Activated naive CD8-positive, alpha-beta T cell treated with anti-CD3 and anti-CD28 coated beads, Interleukin-2, amount 10 ng/mL, durations not matched to agents 7 days and 5 days (primary cell): ENCODE data around the gene CCBE1. TPM values are rescaled to one million over a fixed set of nuclear protein-coding genes. Genes with fewer than 3 reads are reported as not detected.
"Not testable (repeated sequence)": the region's sequence is repeated elsewhere in the genome, so short reads cannot be mapped to it uniquely, and the experiment has no call there.

Experiments
- ATAC-seq: fragments of 150-1000 bp; cut with Tn5 transposase; one replicate; pipeline ENCODE4 v1.10.0; 2021; ENCODE audit warnings: low read depth, moderate library complexity
- POLR2A ChIA-PET: fragments of 350-600 bp; sonication (Branson Sonifier 250); formaldehyde crosslinking; loops from one replicate; lab custom pipeline; 2021; ENCODE audit warnings: antibody characterized with exemption; lab: Charles Lee
- DNase-seq: peaks from one replicate; pipeline ENCODE4 v3.0.0; 2021
- H3K27ac Mint-ChIP-seq: one replicate; pipeline ENCODE4 v1.8.0; 2022; ENCODE audit warnings: mild to moderate bottlenecking, mixed read lengths
- H3K27me3 Mint-ChIP-seq: one replicate; pipeline ENCODE4 v1.8.0; 2022; ENCODE audit warnings: mild to moderate bottlenecking, moderate library complexity, mixed read lengths
- H3K36me3 Mint-ChIP-seq: one replicate; pipeline ENCODE4 v1.8.0; 2021; ENCODE audit warnings: mild to moderate bottlenecking, mixed read lengths
- H3K4me1 Mint-ChIP-seq: one replicate; pipeline ENCODE4 v1.8.0; 2021; ENCODE audit warnings: mixed read lengths
- H3K4me3 Mint-ChIP-seq: one replicate; pipeline ENCODE4 v1.8.0; 2022; ENCODE audit warnings: mild to moderate bottlenecking, moderate library complexity, mixed read lengths
- H3K9me3 Mint-ChIP-seq: one replicate; pipeline ENCODE4 v1.8.0; 2021; ENCODE audit warnings: mixed read lengths
- total RNA-seq, 2 experiments: library from RNA; stranded (reverse); gene quantifications; one replicate each; pipeline ENCODE4 v1.2.3, GENCODE V29; 2021

CCBE1 gene
- total RNA-seq, 2 experiments from 2014 or later: not detected

- no peaks in the 10 kb centered on the region for H3K4me1 Mint-ChIP-seq
- no peak overlapping the region for H3K4me3 Mint-ChIP-seq
- H3K9me3 Mint-ChIP-seq: no peaks in the 10 kb centered on the region
- no peak for DNase-seq
- POLR2A ChIA-PET: no interaction called here
- ATAC-seq: no peak
- no peaks in the 10 kb centered on the region for H3K36me3 Mint-ChIP-seq
- no peak overlapping the region for H3K27ac Mint-ChIP-seq
- peaks cover 3% of the 10 kb centered on the region for H3K27me3 Mint-ChIP-seq
Observed at GRCh38 chr18:59724103-59724502, 26.9 kb upstream of the CCBE1 start.

GRCh38 chr18:59721931-59722330, 24.7 kb upstream of the CCBE1 start:
- ATAC-seq (no peak), DNase-seq (no peak)
- Mint-ChIP-seq H3K4me1 (no peaks in the 10 kb centered on the region), H3K36me3 (no peaks in the 10 kb centered on the region), H3K9me3 (no peaks in the 10 kb centered on the region), H3K4me3 (no peak overlapping the region), H3K27me3 (peaks cover 3% of the 10 kb centered on the region), H3K27ac (no peak overlapping the region)
- POLR2A ChIA-PET: no interaction called here

GRCh38 chr18:59721211-59721610, 24.0 kb upstream of the CCBE1 start:
- Mint-ChIP-seq H3K4me3 (no peak overlapping the region), H3K36me3 (no peaks in the 10 kb centered on the region), H3K9me3 (no peaks in the 10 kb centered on the region), H3K27ac (no peak overlapping the region), H3K4me1 (no peaks in the 10 kb centered on the region), H3K27me3 (peaks cover 3% of the 10 kb centered on the region)
- POLR2A ChIA-PET: no interaction called here
- no peak for DNase-seq
- no peak for ATAC-seq

GRCh38 chr18:59719544-59720181, 22.4 kb upstream of the CCBE1 start:
- POLR2A ChIA-PET: no interaction called here
- Mint-ChIP-seq H3K9me3 (no peaks in the 10 kb centered on the region), H3K36me3 (no peaks in the 10 kb centered on the region), H3K27me3 (peaks cover 3% of the 10 kb centered on the region), H3K27ac (no peak overlapping the region), H3K4me3 (no peak overlapping the region), H3K4me1 (no peaks in the 10 kb centered on the region)
- ATAC-seq (no peak), DNase-seq (no peak)

- H3K4me1 Mint-ChIP-seq: no peaks in the 10 kb centered on the region
- H3K4me3 Mint-ChIP-seq: no peak overlapping the region
- no peak overlapping the region for H3K27ac Mint-ChIP-seq
- peaks cover 3% of the 10 kb centered on the region for H3K27me3 Mint-ChIP-seq
- POLR2A ChIA-PET: no interaction called here
- peaks cover 2% of the 10 kb centered on the region for H3K9me3 Mint-ChIP-seq
- DNase-seq: no peak
- no peak for ATAC-seq
- H3K36me3 Mint-ChIP-seq: no peaks in the 10 kb centered on the region
Observed at GRCh38 chr18:59718464-59719157, 21.4 kb upstream of the CCBE1 start.

- Mint-ChIP-seq H3K9me3 (peaks cover 2% of the 10 kb centered on the region), H3K36me3 (no peaks in the 10 kb centered on the region), H3K4me1 (no peaks in the 10 kb centered on the region), H3K27me3 (peaks cover 3% of the 10 kb centered on the region), H3K4me3 (no peak overlapping the region), H3K27ac (no peak overlapping the region)
- no peak for DNase-seq
- POLR2A ChIA-PET: no interaction called here
- ATAC-seq: no peak
Observed at GRCh38 chr18:59718108-59718463, 20.9 kb upstream of the CCBE1 start.

- peaks cover 3% of the 10 kb centered on the region for H3K27me3 Mint-ChIP-seq
- no peaks in the 10 kb centered on the region for H3K36me3 Mint-ChIP-seq
- no peaks in the 10 kb centered on the region for H3K4me1 Mint-ChIP-seq
- POLR2A ChIA-PET: no interaction called here
- ATAC-seq (no peak), DNase-seq (no peak)
- H3K27ac Mint-ChIP-seq: no peak overlapping the region
- H3K4me3 Mint-ChIP-seq: no peak overlapping the region
- H3K9me3 Mint-ChIP-seq: peaks cover 2% of the 10 kb centered on the region
Observed at GRCh38 chr18:59717291-59717690, 20.1 kb upstream of the CCBE1 start.

- H3K4me1 Mint-ChIP-seq: no peaks in the 10 kb centered on the region
- H3K9me3 Mint-ChIP-seq: peaks cover 2% of the 10 kb centered on the region
- ATAC-seq (no peak), DNase-seq (no peak)
- no peaks in the 10 kb centered on the region for H3K27me3 Mint-ChIP-seq
- POLR2A ChIA-PET: no interaction called here
- no peaks in the 10 kb centered on the region for H3K36me3 Mint-ChIP-seq
- H3K4me3 Mint-ChIP-seq: no peak overlapping the region
- no peak overlapping the region for H3K27ac Mint-ChIP-seq
Observed at GRCh38 chr18:59715966-59716369, 18.7 kb upstream of the CCBE1 start.

- Mint-ChIP-seq H3K36me3 (no peaks in the 10 kb centered on the region), H3K9me3 (peaks cover 2% of the 10 kb centered on the region), H3K4me1 (no peaks in the 10 kb centered on the region), H3K27me3 (no peaks in the 10 kb centered on the region), H3K27ac (no peak overlapping the region), H3K4me3 (no peak overlapping the region)
- DNase-seq (no peak), ATAC-seq (no peak)
- POLR2A ChIA-PET: no interaction called here
Observed at GRCh38 chr18:59715445-59715844, 18.2 kb upstream of the CCBE1 start.

GRCh38 chr18:59714096-59714495, 16.9 kb upstream of the CCBE1 start:
- H3K4me3 Mint-ChIP-seq, H3K27ac Mint-ChIP-seq, DNase-seq, H3K9me3 Mint-ChIP-seq, POLR2A ChIA-PET, H3K36me3 Mint-ChIP-seq, ATAC-seq, H3K4me1 Mint-ChIP-seq, H3K27me3 Mint-ChIP-seq: not testable (repeated sequence)

GRCh38 chr18:59712311-59712710, 15.1 kb upstream of the CCBE1 start:
- Mint-ChIP-seq H3K27me3 (no peaks in the 10 kb centered on the region), H3K27ac (no peak overlapping the region), H3K36me3 (no peaks in the 10 kb centered on the region)

GRCh38 chr18:59708988-59709387, 11.8 kb upstream of the CCBE1 start:
- Mint-ChIP-seq H3K36me3 (no peaks in the 10 kb centered on the region), H3K4me3 (no peak overlapping the region), H3K27me3 (no peaks in the 10 kb centered on the region), H3K27ac (no peak overlapping the region), H3K4me1 (no peaks in the 10 kb centered on the region), H3K9me3 (no peaks in the 10 kb centered on the region)
- ATAC-seq (no peak), DNase-seq (no peak)
- POLR2A ChIA-PET: no interaction called here

More at GRCh38 chr18:59712311-59712710, 15.1 kb upstream of the CCBE1 start:
- H3K4me3 Mint-ChIP-seq: no peak overlapping the region
- DNase-seq (no peak), ATAC-seq (no peak)
- POLR2A ChIA-PET: no interaction called here
- H3K4me1 Mint-ChIP-seq: no peaks in the 10 kb centered on the region
- peaks cover 2% of the 10 kb centered on the region for H3K9me3 Mint-ChIP-seq

GRCh38 chr18:59707306-59707705, 10.1 kb upstream of the CCBE1 start:
- Mint-ChIP-seq H3K27me3 (no peaks in the 10 kb centered on the region), H3K4me3 (no peak overlapping the region), H3K36me3 (no peaks in the 10 kb centered on the region), H3K27ac (no peak overlapping the region), H3K9me3 (no peaks in the 10 kb centered on the region), H3K4me1 (no peaks in the 10 kb centered on the region)
- POLR2A ChIA-PET: no interaction called here
- no peak for DNase-seq
- ATAC-seq: no peak

GRCh38 chr18:59706499-59706898, 9.3 kb upstream of the CCBE1 start:
- POLR2A ChIA-PET: no interaction called here
- DNase-seq (no peak), ATAC-seq (no peak)
- H3K27ac Mint-ChIP-seq: no peak overlapping the region
- H3K9me3 Mint-ChIP-seq: no peaks in the 10 kb centered on the region
- H3K4me1 Mint-ChIP-seq: no peaks in the 10 kb centered on the region
- H3K4me3 Mint-ChIP-seq: no peak overlapping the region
- H3K36me3 Mint-ChIP-seq: no peaks in the 10 kb centered on the region
- H3K27me3 Mint-ChIP-seq: peaks cover 5% of the 10 kb centered on the region
